GOT3 (cell line): ENCODE data around the gene RYK.
"Not testable (repeated sequence)": the region's sequence is repeated elsewhere in the genome, so short reads cannot be mapped to it uniquely, and the experiment has no call there.

ENCODE experiments used
- DNase-seq: peaks from one replicate; lab custom pipeline; 2025; ENCODE audit warnings: mixed read lengths; lab: John Stamatoyannopoulos, UW

The RYK gene

DNA sequence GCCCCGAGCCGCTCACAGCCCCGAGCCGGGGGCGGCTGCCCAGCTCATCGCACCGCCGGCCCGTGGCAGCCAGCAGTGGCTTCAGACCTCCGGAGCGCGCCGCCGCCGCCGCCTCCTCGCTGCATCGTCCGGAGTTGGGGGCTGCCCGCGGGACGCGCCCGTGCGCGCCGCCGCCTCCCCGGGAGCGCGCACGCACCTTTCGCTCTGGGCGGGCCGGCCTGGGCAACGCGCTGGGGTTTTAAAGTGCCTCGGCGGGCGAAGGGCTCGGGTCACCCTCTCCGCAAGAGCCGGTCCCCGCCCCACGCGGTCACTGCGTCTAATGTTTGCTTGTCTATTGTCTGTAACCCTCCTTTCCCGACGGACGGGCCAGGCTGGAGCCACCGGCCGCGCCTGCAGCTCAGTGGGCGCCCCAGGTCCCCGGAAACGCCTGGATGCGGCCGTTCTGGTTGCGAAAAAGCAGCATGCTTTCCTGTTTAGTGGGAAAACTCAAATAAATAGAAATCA, at the start of gene RYK:
RYK (minus strand) TSS at position 143 of the 504 bp plus-strand sequence. CDS start 205 bp downstream, outside the sequence.
- peak; percentile 51 for DNase-seq

DNA sequence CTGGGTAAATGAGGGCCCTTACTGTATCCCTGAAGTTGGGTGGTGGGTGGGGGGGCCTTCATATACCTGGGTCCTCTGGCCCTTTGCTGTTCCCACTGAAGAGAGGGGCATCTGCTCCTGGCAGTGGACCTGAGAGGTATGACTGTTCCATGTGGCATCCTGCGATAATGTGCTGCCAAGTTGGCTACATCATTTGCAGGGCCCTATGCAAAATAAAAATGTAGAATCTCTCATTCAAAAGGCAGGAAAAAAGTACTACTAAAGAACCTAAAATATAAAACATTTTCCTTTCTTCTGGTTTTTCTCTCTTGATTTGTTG, 49.2 kb upstream of the RYK start:
- DNase-seq: no peak

DNA sequence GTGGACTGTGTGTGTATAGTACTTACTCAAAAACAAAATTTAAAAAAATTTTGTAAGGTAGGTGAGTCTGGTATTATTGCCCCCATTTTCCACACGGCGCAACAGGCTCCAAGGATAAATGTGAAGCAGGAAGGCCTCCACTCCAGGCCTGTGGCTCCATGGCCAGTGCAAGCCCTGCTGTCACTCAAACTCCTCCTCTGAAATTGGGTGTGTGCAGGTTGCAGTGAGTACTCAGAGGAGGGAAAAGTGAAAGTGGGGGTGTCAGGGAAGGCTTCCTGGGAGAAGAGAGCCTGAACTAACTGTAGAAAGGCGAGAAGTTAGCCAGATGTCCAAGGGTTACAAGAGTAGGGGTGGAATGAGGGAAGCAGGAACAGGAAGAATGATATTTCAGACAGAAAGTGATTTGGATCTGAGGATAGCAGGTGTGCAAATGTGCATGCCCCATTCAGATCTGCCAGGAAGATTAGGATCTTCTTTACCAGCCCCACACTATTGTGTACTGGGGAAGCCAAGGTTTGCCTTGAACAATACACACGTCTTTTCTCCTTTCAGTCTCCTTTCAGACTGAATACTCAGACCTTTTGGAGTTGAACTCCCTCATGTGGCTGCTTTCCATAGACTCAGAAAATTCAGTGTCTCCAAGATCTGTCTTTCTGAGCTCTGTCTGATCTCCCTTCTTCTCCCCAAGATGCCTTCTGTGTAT, 48.7 kb upstream of the RYK start:
- DNase-seq: no peak

DNA sequence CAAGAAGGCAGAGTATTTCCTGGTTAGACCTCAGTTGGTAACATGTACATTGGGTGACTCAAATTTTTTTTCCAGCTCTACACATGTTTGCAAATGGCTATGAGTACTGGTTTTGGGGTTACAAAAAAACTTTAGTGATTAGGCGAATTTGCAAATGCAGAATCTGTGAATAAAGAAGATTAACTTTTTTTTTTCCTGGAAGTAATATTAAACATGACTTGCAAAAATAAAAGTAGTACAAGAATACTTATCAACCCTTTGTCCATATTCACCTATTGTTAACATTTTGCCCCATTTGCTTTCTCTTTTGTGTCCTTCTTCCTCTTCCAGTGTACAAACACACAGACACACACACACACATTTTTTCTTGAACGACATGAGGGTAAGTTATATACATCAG, 47.6 kb upstream of the RYK start:
- DNase-seq: no peak

DNA sequence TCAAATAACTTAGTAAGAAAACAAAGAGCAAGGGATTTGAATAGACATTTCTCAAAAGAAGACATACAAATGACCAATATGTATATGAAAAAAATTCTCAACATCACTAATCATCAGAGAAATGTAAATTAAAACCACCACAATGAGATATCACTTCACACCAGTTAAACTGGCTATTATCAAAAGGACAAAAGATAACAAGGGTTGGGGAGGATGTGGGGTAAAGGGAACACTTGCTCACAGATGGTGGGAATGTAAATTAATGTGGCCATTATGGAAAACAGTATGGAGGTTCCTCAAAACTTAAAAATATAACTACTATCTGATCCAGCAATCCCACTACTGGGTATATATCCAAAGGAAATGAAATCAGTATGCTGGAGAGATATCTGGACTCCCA, 46.0 kb upstream of the RYK start:
- no peak for DNase-seq

DNA sequence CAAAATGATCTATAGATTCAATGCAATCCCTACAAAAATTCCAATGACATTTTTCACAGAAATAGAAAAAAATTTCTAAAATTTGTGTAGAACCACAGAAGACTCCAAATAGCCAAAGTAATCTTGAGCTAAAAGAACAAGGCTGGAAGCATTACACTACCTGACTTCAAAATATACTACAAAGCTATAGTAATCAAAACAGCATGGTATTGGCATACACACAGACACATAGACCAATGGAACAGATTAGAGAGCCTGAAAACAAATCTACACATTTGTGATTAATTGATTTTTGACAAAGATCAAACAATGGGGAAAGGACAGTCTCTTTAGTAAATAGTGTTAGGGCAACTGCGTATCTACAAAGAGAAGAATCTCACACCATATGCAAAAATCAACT, 45.3 kb upstream of the RYK start:
- DNase-seq: no peak

DNA sequence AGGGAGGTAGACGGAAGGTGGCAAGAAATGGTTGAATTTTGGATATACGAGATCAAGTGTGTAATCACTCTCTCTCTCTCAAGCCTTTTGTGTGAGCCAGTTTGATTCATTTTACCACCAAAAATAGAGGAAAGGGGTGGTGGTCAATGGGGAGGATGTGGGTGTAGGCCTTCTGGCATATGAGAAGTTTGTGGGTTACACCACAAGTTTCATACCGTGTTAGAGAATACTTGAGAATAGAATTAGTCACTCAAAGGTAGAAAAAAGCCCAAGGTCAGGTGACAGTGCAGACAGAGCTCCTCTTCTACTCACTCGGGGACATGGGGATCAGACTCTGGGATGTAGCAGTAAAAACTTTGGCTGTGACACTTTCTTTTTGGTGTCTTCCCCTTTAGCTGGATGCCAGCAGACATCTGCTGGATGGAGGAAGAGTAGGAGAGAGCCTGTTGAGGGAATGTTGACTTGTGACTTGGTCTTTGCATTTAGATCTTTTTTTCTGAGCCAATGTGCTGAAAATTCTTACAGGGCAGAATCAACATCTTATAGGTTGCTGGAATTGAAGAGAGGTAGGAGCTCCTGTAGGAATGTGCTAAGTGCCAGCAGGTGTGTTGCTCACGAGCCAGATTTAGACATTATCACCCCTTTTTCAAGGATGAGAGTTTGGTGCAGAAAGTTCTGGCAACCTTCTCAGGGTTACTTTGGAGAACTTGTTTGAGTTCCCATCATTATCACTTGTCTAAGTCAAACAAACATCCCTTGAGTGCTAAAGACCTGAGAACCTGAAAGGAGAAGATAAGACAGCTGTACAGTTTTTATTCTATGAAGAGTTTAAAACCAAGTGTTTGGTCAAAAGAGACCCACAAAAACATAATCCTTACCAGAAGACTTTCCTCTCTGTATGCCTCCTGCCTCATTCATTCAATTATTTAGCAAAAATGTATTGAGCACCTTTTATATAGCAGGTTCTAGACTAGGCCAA, 43.9 kb upstream of the RYK start:
- DNase-seq: no peak

DNA sequence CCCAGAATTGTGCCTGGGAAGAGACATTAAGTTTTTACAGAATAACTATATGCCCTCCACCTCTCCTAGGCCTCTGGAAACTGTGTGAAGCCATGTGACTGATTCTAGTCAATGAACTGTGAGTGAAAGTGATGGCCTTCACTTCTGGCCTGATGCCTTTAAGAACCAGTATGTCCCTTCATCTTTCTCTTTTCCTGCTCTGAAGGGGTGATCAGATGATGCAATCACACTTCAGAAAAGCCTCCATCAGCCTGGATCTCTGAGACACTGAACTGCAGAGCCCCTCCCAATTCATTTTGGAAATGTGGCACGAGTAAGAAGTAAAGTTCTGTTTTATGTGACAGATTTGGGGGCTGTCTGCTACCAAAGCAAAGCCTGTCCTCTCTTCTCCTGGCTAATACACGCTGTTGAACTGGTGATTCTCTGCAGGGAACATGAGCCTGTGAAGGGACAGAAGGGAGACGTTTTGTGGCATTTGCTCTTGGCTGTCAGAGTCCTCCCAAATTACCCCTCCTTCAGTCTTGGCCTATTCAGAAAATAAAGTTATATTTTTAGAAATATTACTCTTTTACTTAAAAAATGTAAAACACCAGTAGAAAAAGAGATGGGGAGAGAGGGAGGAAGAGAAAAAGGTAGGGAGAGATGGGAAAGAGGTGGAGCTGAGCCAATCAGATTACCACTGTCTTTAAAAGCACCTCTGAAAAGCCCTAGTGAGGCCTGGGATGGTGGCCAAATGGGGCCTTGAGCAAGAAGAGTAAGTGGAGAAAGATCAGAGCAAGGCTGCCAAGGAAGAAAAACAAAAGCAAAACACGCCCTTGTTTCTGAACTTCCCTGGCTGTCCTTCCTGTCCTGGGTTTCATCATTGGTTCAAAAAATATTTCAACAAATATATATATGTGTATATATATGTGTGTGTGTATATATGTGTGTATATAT, 40.9 kb upstream of the RYK start:
- DNase-seq: peak; percentile 28

DNA sequence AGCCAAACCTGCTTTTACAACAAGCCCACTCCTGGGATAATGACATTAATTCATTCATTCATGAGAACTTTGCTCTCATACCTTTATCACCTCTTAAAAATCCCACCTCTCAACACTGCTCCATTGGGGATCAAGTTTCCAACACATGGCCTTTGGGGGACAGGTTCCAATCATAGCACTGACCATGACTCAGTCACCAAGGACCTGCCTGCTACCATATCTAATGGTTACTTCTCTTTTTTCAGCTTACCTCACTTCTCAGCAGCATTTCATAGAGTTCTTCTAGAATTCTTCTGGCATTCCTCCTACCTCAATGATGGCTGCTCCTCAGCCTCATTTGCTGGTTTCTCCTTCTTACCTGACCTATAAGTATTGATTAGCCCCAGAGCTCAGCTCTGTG, 36.9 kb upstream of the RYK start:
- no peak for DNase-seq

DNA sequence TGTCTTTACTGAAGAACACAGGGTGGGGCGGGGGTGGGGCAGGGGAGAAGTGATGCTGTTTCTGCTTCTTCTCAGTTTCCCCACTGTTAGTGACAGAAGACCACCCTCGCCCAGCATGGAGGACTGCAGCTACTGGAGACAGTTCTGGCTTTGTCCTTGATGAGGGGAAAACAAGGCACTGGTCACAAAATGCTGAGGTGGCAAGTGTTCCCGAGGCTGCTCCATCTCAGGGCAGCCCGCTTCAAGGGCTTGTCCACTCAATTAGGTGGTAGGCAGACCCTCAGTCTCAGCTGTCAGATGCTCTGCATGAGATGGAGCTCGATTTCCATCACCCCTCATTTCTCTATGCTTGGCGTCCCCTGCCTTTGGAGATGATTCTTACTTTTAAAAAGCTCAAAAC, 33.8 kb upstream of the RYK start:
- DNase-seq: no peak

DNA sequence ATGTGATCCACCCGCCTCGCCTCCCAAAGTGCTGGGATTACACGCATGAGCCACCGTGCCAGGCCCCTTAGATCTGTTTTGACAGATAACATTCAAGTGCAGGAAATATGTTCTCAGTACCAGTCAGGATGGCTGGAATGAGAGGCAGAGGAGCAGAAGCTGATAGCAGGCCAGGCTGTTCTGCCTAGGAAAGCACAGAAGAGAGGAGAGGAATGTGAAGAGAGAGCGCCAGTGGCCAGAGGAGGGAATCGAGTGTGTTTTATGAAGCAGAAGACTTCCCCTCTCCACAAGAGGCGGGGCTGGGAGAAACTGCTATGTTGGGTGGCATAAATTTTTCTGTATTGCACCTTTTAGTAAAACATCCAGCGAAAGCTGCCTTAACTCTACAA, 32.0 kb upstream of the RYK start:
- no peak for DNase-seq

DNA sequence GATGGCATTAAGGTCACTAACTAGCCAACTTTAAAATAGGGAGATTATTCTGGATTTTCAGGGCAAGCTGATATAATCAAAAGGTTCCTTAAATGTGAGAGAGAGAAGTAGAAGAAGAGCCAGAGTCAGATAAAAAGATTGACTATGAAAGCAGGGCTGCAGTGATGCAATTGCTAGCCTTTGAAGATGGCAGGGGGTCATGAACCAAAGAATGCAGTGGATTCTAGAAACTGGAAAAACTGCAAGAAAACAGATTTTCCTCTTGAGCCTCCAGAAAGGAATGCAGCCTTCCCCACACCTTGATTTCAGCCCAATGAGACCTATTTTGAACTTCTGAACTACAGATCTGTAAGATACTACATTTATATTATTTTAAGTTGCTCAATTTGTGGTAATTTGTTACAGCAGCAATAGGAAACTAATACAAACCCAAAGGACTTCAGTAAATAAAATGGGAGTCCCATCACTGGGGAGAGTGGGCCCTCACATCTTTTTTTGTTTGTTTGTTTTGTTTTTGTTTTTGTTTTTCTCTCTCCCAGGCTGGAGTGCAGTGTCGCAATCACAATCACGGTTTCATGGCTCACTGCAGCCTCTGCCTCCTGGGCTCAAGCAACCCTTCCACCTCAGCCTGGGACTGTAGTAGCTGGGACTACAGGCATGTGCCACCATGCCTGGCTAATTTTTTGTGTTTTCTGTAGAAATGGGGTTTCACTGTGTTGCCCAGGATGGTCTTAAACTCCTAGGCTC, 31.4 kb upstream of the RYK start:
- no peak for DNase-seq

DNA sequence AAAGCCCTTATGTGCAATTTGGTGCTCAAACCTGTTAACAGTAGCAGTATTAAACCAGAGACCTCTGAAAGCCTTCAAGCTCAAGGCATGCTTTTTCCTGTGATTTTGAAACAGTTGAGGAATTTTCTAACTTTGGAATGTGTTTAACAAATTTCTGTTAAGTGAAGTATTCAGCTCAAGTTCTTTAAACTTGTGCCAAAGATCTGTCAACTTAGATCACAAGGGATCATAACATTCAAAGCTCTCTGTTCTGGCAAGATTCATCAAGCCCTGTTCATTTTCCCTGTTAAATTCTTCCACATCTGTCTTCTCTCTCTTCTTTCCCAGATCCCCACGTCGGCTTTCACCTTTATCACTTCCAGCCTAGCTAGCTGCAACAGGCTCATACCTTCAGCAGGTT, 28.8 kb upstream of the RYK start:
- DNase-seq: no peak

DNA sequence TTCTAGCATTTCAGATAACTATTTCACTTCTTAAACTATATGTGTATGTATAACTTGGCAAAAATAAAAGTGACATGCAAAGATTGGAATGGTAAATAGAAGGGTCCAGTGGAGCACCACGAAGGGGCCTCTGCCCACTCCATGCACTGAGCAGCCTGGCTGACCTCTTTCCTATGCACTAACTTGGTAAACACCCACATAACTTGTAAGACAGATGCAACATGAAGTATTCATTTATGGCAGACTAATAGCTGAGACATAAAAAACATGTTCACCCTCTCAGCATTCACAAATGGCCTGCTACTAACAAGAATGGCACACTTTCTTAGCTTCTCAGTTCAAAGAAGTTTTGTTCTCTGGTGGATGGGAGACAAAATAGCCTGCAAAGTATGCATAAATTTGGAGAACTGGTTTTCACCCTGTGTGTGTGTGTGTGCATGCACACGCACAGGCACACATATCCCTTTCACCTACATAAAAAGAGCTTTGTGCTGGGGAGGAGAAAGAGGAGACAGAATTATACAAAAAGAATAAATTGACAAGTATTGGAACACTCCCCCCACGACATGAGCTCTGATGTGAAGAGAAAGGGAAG, 26.5 kb upstream of the RYK start:
- DNase-seq: no peak

DNA sequence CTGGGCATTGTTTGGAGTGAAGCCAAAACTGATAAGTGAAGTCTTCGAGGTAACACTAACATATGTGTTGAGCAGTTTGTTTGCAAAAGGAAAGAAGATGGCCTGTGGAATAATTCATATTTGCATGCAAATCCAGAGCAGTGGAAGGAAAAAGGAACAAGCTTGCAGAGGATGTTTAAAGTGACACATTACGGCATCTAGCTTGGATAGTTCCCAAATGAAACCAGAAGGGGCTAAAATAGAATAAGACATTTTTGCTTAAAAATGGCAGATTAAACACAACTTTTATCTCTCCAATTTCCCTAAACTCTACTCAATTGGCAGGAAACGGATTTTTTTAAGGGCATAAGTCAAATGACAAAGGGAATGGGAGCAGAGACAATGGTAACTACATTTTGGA, 25.4 kb upstream of the RYK start:
- no peak for DNase-seq

DNA sequence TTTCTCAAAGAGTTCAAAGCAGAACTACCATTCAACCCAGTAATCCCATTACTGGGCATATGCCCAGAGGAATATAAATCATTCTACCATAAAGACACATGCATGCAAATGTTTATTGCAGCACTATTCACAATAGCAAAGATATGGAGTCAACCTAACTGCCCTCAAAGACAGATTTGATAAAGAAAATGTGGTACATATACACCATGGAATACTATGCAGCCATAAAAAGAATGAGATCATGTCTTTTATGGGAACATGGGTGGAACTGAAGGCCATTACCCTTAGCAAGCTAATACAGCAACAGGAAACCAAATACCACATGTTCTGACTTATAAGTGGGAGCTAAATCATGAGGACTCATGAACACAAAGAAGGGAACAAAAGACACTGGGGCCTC, 24.5 kb upstream of the RYK start:
- DNase-seq: not testable (repeated sequence)

DNA sequence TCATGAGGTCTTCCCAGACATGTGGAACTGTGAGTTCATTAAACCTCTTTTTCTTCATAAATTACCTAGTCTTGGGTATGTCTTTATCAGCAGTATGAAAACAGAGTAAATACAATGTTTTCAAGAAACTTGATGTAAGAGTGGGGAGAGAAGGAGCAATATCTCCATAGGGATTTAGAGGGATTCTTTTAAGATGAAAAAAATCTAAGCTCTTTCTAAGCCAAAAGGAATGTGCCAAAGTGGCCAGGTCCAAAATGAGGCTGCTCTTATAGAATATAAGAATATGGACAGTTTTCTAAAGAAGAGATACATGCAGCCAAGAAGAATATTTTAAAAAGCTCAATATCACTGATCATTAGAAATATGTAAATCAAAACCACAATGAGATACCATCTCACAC, 23.9 kb upstream of the RYK start:
- DNase-seq: no peak

DNA sequence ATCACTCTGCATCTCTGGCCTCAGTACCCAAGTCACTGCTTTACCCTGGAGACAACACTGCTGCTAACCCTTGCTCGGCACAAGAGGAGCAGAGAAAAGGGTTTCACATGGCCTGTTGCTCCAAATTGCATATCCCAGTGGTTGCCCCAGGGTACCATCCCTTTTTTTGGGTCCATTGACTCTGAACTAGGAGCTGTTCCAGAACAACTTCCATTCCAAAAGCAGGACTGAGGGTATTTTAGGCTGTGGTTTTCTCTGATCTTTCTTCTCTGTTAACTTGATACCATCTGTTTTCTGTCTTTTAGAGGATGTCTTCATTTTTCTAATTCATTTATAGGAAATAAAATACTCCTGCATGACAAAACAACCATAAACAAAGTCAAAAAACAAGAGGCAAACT, 17.3 kb upstream of the RYK start:
- DNase-seq: no peak

DNA sequence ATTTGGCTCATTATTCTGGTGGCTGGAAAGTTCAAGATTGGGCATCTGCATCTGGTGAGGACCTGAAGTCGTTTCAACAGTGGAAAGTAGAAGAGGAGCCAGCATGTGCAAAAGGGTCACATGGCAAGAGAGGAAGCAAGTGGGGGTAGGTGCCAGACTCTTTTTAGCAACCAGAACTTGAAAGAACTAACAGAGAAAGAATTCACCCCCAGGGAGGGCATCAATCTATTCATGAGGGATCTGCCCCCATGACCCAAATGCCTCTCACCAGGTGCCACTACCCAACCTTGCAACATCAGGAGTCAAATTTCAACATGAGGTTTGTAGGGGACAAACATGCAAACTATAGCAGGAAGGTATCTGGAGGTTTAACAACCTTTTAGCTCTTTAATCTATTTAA, 10.3 kb upstream of the RYK start:
- no peak for DNase-seq

DNA sequence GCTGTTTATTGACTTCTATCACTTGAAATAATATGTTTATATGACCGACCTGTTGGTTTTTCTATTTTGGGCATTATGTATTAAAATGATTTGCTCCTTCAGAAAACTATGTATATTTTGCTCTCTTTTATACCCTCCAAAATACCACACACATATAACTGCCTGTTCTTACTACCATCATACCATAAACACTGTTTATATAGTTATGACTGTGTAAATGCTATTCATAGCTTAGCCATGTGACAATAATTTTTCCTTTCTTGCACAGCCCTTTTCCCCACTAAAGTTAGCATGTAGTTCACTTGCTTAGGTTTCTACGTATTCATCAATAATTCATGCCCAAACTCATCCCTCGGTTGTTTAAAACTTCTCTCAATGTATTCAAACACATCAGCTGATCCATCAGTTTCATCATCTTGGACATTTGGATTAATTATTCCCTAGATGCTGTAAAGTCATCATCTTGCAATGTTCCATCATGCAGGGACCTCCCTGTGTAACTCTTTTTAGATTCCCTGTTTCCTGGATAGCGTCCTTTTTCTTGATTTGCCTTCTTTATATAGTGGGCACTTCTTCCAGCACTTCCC, 8.2 kb upstream of the RYK start:
- DNase-seq: no peak

DNA sequence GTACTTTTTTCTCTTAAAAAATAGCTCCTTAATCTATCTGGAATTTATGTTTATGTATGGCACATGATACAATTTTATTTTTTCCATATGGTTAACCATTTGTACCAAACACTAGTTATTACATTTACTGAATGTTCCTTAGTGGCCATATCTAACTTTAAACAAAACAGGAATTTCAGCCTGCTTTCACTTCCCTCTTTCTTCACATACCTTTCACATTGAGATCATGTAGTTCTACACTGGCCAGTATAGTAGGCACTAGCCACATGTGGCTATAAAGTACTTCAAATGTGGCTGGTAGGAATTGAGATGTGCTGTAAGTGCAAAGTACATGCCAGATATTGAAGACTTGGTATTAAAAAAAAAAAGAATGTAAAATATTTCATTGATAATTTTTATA, 4.7 kb upstream of the RYK start:
- no peak for DNase-seq
